ENCODE results near the gene CEP70.
"Not testable (repeated sequence)": the region's sequence is repeated elsewhere in the genome, so short reads cannot be mapped to it uniquely, and the experiment has no call there.

CEP70 gene

GRCh38 chr3:138608322-138609135, 14.5 kb upstream of the CEP70 start, which contains the start of gene FAIM:
TSS of gene FAIM (plus strand) at chr3:138608771. CDS start at chr3:138619727, 10,956 bp downstream.
- no peaks in the 10 kb centered on the region for H3K9me3 ChIP-seq (ENCODE audit: insufficient read depth, low read depth, low read length)
- no peak within 1 kb of the TSS for H3K27ac ChIP-seq (ENCODE audit: low read length)
- H3K27me3 ChIP-seq (ENCODE audit: insufficient read depth, low read length) = peaks cover 27% of the 10 kb centered on the region; the same call in 1 of the 2 replicates
- H3K36me3 ChIP-seq (ENCODE audit: insufficient read depth, low read depth, low read length) = no peaks in the 10 kb centered on the region
- peak within 1 kb of the TSS; percentile 89 for H3K4me3 ChIP-seq (ENCODE audit: low read length)
- peak within 1 kb of the TSS; percentile 87 for H3K9ac ChIP-seq (ENCODE audit: low read depth, low read length)
- no peaks in the 10 kb centered on the region for H3K4me1 ChIP-seq (ENCODE audit: insufficient read depth, low read length)

GRCh38 chr3:138604106-138604595, 10.1 kb upstream of the CEP70 start:
- not testable (repeated sequence) for H3K36me3 ChIP-seq (ENCODE audit: insufficient read depth, low read depth, low read length); H3K9ac ChIP-seq (ENCODE audit: low read depth, low read length); H3K4me3 ChIP-seq (ENCODE audit: low read length); H3K27ac ChIP-seq (ENCODE audit: low read length); H3K4me1 ChIP-seq (ENCODE audit: insufficient read depth, low read length)
- H3K9me3 ChIP-seq (ENCODE audit: insufficient read depth, low read depth, low read length) = peaks cover 12% of the 10 kb centered on the region
- peaks cover 17% of the 10 kb centered on the region; the same call in 1 of the 2 replicates for H3K27me3 ChIP-seq (ENCODE audit: insufficient read depth, low read length)

GRCh38 chr3:138601661-138602060, 7.6 kb upstream of the CEP70 start:
- not testable (repeated sequence) for H3K4me1 ChIP-seq (ENCODE audit: insufficient read depth, low read length); H3K36me3 ChIP-seq (ENCODE audit: insufficient read depth, low read depth, low read length); H3K27ac ChIP-seq (ENCODE audit: low read length); H3K4me3 ChIP-seq (ENCODE audit: low read length); H3K27me3 ChIP-seq (ENCODE audit: insufficient read depth, low read length); H3K9ac ChIP-seq (ENCODE audit: low read depth, low read length)
- peaks cover 12% of the 10 kb centered on the region for H3K9me3 ChIP-seq (ENCODE audit: insufficient read depth, low read depth, low read length)

GRCh38 chr3:138600100-138600745, 6.2 kb upstream of the CEP70 start:
- H3K9me3 ChIP-seq (ENCODE audit: insufficient read depth, low read depth, low read length) = peaks cover 12% of the 10 kb centered on the region
- no peaks in the 10 kb centered on the region for H3K27me3 ChIP-seq (ENCODE audit: insufficient read depth, low read length)
- H3K4me1 ChIP-seq (ENCODE audit: insufficient read depth, low read length) = no peaks in the 10 kb centered on the region; the same call in 1 of the 2 replicates
- H3K27ac ChIP-seq (ENCODE audit: low read length) = no peak overlapping the region
- H3K4me3 ChIP-seq (ENCODE audit: low read length) = no peak overlapping the region
- H3K9ac ChIP-seq (ENCODE audit: low read depth, low read length) = no peak overlapping the region
- H3K36me3 ChIP-seq (ENCODE audit: insufficient read depth, low read depth, low read length) = no peaks in the 10 kb centered on the region

GRCh38 chr3:138598534-138598933, 4.5 kb upstream of the CEP70 start:
- no peaks in the 10 kb centered on the region; the same call in 1 of the 2 replicates for H3K4me1 ChIP-seq (ENCODE audit: insufficient read depth, low read length)
- H3K9ac ChIP-seq (ENCODE audit: low read depth, low read length) = no peak overlapping the region
- H3K27me3 ChIP-seq (ENCODE audit: insufficient read depth, low read length) = no peaks in the 10 kb centered on the region
- H3K27ac ChIP-seq (ENCODE audit: low read length) = no peak overlapping the region
- no peaks in the 10 kb centered on the region for H3K36me3 ChIP-seq (ENCODE audit: insufficient read depth, low read depth, low read length)
- no peak overlapping the region for H3K4me3 ChIP-seq (ENCODE audit: low read length)
- H3K9me3 ChIP-seq (ENCODE audit: insufficient read depth, low read depth, low read length) = peaks cover 12% of the 10 kb centered on the region

GRCh38 chr3:138597186-138597976, 3.3 kb upstream of the CEP70 start:
- not testable (repeated sequence) for H3K9ac ChIP-seq (ENCODE audit: low read depth, low read length); H3K36me3 ChIP-seq (ENCODE audit: insufficient read depth, low read depth, low read length); H3K9me3 ChIP-seq (ENCODE audit: insufficient read depth, low read depth, low read length); H3K27ac ChIP-seq (ENCODE audit: low read length); H3K4me1 ChIP-seq (ENCODE audit: insufficient read depth, low read length); H3K27me3 ChIP-seq (ENCODE audit: insufficient read depth, low read length)
- peak overlapping the region; percentile 40; the same call in 1 of the 2 replicates for H3K4me3 ChIP-seq (ENCODE audit: low read length)

- Histone ChIP-seq H3K9me3 (ENCODE audit: insufficient read depth, low read depth, low read length) (no peaks in the 10 kb centered on the region), H3K27ac (ENCODE audit: low read length) (no peak overlapping the region), H3K4me3 (ENCODE audit: low read length) (peak overlapping the region; percentile 91; the same call in 1 of the 2 replicates), H3K4me1 (ENCODE audit: insufficient read depth, low read length) (no peaks in the 10 kb centered on the region; the same call in 1 of the 2 replicates), H3K9ac (ENCODE audit: low read depth, low read length) (no peak overlapping the region), H3K36me3 (ENCODE audit: insufficient read depth, low read depth, low read length) (peaks cover 11% of the 10 kb centered on the region; the same call in 1 of the 2 replicates), H3K27me3 (ENCODE audit: insufficient read depth, low read length) (no peaks in the 10 kb centered on the region)
Observed at GRCh38 chr3:138594935-138595610, 1.0 kb upstream of the CEP70 start.

- Histone ChIP-seq H3K4me3 (ENCODE audit: low read length) (peak overlapping the region; percentile 91), H3K27me3 (ENCODE audit: insufficient read depth, low read length) (no peaks in the 10 kb centered on the region)
Observed at GRCh38 chr3:138593488-138594149, 441 bp downstream of the CEP70 start.

GRCh38 chr3:138591392-138591791, 2.7 kb downstream of the CEP70 start:
- Histone ChIP-seq H3K9ac (ENCODE audit: low read depth, low read length) (no peak overlapping the region), H3K27ac (ENCODE audit: low read length) (no peak overlapping the region), H3K36me3 (ENCODE audit: insufficient read depth, low read depth, low read length) (peaks cover 11% of the 10 kb centered on the region; the same call in 1 of the 2 replicates), H3K9me3 (ENCODE audit: insufficient read depth, low read depth, low read length) (no peaks in the 10 kb centered on the region), H3K4me1 (ENCODE audit: insufficient read depth, low read length) (no peaks in the 10 kb centered on the region), H3K27me3 (ENCODE audit: insufficient read depth, low read length) (no peaks in the 10 kb centered on the region), H3K4me3 (ENCODE audit: low read length) (no peak overlapping the region)

More at GRCh38 chr3:138593488-138594149, 441 bp downstream of the CEP70 start:
- H3K4me1 ChIP-seq (ENCODE audit: insufficient read depth, low read length) = no peaks in the 10 kb centered on the region; the same call in 1 of the 2 replicates
- H3K9me3 ChIP-seq (ENCODE audit: insufficient read depth, low read depth, low read length) = no peaks in the 10 kb centered on the region
- H3K36me3 ChIP-seq (ENCODE audit: insufficient read depth, low read depth, low read length) = peaks cover 11% of the 10 kb centered on the region; the same call in 1 of the 2 replicates
- H3K9ac ChIP-seq (ENCODE audit: low read depth, low read length) = peak overlapping the region; percentile 95
- H3K27ac ChIP-seq (ENCODE audit: low read length) = peak overlapping the region; percentile 67

- H3K4me1 ChIP-seq (ENCODE audit: insufficient read depth, low read length) = no peaks in the 10 kb centered on the region
- H3K27ac ChIP-seq (ENCODE audit: low read length) = no peak overlapping the region
- H3K27me3 ChIP-seq (ENCODE audit: insufficient read depth, low read length) = no peaks in the 10 kb centered on the region
- H3K9me3 ChIP-seq (ENCODE audit: insufficient read depth, low read depth, low read length) = no peaks in the 10 kb centered on the region
- no peak overlapping the region for H3K9ac ChIP-seq (ENCODE audit: low read depth, low read length)
- H3K4me3 ChIP-seq (ENCODE audit: low read length) = no peak overlapping the region
- H3K36me3 ChIP-seq (ENCODE audit: insufficient read depth, low read depth, low read length) = peaks cover 11% of the 10 kb centered on the region; the same call in 1 of the 2 replicates
Observed at GRCh38 chr3:138588445-138588844, 5.6 kb downstream of the CEP70 start.
